HG02981 (cell line): Measurements from ENCODE around the gene CBFA2T3.
"Not testable (repeated sequence)": the region's sequence is repeated elsewhere in the genome, so short reads cannot be mapped to it uniquely, and the experiment has no call there.

Experiments
- ATAC-seq: cut with Tn5 transposase; IDR thresholded peaks from one replicate; pipeline ENCODE4 v1.9.1; 2021; ENCODE audit warnings: mild to moderate bottlenecking, moderate library complexity; ENCODE audit not compliant: unreplicated experiment

The CBFA2T3 gene

DNA sequence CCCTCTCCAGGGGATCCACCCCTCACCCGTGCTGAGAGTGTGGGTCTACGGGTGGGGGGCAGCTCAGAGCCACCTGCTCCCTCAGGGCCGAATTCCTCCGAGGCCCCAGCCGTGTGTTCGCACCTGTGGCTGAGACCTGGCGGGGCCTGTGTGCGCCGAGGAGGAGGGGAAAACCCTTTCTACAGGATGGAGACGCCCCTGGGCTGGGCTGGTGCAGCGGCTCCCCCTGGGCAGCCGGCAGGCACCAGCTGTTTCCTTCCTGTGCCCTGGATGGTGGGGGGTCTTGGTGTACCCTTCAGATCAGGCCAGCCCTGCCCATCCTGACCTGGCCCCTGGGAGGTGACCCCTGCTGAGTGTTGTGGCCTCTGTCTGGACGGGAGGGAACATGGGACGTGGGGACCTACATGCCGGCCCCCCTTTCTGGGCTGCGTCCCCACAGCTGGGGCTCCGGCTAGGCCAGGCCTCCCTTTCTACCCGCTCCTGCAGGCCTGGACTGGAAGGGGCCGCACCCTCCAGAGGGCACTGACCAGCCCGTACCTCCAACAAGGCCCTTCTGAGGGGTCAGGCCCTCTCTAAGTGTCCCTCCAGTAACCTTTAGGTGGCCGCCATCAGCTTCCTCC is 82.2 kb downstream of the CBFA2T3 start:
- ATAC-seq = no peak

- not testable (repeated sequence) for ATAC-seq
These were observed 82.7 kb downstream of the CBFA2T3 start for GRCh38 chr16:88894266-88894665.

GRCh38 chr16:88893127-88893968 is 83.7 kb downstream of the CBFA2T3 start:
- ATAC-seq = no peak

GRCh38 chr16:88892065-88892464 is 84.9 kb downstream of the CBFA2T3 start:
- no peak for ATAC-seq

DNA sequence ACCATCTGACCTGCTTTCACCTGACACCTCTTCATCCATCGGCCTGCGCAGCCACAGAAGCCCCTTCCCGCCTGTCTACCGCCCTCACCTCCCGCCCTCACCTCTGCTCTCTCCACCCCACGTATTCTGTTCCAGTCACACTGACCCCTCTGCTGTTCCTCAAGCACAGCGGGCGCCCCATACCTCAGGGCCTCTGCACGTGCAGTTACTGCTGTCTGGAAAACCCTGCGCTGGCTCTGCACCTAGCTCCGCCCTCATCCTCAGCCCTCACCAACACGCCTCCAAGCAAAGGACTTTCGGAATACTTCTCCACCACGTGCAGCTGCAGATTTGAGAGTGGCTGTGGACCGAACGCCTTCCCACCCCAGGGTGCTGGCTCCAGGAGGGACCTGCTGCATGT is 85.9 kb downstream of the CBFA2T3 start:
- no peak for ATAC-seq

- ATAC-seq = not testable (repeated sequence)
These were observed 87.2 kb downstream of the CBFA2T3 start for GRCh38 chr16:88889702-88890352.

GRCh38 chr16:88888461-88889387 is 88.3 kb downstream of the CBFA2T3 start:
- ATAC-seq = no peak

GRCh38 chr16:88888057-88888456 is 89.0 kb downstream of the CBFA2T3 start:
- ATAC-seq = no peak

- ATAC-seq = no peak
These were observed 90.0 kb downstream of the CBFA2T3 start for GRCh38 chr16:88886845-88887521.

- ATAC-seq = no peak
These were observed 90.6 kb downstream of the CBFA2T3 start for GRCh38 chr16:88886420-88886844.

DNA sequence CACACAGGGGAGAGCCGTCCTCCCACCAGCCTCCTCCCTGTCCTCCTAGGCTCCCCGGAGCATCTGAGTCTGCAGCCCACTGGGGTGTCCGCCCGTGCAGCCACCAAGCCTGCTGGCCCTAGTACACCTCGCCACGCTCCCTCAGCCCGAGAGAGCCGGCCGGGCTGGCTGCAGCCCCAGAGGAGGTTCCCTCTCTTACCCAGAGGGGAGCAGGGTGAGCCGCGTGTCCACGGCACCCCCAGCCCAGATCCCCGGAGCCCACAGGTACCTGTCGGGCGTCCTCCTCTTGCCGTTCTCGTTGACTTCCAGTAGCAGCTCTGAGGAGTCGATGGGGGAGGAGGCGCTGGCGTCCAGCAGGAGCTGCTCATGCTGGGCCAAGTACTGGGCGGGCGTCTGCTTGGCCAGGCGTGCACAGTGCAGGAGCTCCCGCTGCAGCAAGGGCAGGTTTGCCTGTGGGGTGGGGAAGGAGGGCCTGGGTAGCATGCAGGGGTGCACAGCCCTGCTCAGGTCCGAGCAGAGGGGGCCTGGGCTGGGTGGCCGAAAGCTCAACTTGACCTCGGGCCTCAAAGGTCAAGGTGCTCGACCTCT is 91.2 kb downstream of the CBFA2T3 start:
- no peak for ATAC-seq

- ATAC-seq = no peak
These were observed 92.3 kb downstream of the CBFA2T3 start for GRCh38 chr16:88884569-88885271.

GRCh38 chr16:88883946-88884345 is 93.1 kb downstream of the CBFA2T3 start:
- ATAC-seq = no peak

DNA sequence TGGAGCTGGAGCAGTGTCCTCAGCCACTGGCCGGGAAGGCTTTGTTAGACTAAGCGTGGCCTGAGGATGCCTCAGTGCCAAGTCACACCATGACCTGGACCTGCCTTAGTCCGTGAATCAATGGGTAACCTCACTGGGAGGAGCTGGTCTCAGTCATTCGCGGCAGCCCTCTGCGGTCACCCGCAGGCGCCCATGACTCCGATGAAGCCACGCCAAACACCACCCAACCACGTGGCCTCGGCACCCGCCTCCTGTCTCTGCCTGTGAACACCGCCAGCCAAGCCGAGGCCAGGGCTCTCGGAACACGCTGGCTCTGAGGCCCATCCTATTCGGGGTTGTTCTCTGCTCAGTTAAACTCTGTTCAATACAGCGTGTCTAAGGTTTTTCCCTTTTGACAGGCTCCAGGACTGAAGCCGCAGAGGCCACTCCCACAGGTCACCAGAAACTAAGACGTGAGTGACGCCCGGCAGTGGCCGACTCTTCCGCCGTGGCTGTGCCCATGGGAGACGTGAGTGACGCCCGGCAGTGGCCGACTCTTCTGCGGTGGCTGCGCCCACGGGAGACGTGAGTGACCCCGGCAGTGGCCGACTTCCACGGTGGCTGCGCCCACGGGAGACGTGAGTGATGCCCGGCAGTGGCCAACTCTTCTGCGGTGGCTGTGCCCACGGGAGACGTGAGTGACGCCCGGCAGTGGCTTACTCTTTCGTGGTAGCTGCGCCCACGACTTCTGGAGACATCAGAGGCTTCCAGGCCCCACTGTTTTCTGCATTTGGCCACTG is 93.7 kb downstream of the CBFA2T3 start:
- no peak for ATAC-seq

- ATAC-seq = no peak
These were observed 94.5 kb downstream of the CBFA2T3 start for GRCh38 chr16:88882358-88883030.

- ATAC-seq = no peak
These were observed 95.2 kb downstream of the CBFA2T3 start for GRCh38 chr16:88881675-88882357.

DNA sequence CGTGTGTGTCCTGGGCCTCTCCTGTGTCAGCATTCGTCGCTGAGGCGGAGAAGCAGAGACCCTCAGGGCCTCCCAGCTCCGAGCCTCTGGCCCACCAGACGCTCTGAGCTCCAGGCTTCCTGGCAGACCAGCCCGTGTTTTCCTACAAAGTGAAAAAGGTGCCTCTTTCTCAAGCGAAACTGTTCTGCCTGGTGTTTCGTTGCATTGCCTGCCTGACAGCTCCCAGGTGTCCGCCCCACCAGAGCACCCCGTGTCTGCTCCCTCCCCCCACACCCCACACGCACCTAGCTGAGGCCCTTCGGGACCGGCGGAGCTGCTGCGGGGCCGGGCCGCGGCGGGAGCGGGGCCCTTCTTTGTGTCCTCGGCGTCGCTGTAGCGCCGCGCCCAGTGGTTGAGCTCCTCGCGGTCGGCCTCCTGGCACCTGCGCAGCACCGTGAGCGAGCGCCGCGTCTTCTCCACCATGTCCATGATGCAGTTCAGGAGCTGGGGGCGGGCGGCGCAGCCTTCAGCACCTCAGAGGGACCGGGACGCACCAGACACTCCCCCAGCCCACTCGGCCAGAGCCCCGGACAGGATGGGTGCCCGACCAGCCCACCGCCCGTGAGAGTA is 95.9 kb downstream of the CBFA2T3 start:
- ATAC-seq = no peak
